HepG2 (cell line): Measurements from ENCODE around the gene CIAO2B. TPM values are rescaled to one million over a fixed set of nuclear protein-coding genes. Genes with fewer than 3 reads are reported as not detected.

Experiments
- ASH2L ChIP-seq: fragments of 300-600, 200-600 bp; sonication (generic); IDR thresholded peaks from 2 replicates; pipeline ENCODE4 v1.7.0; 2017; ENCODE audit warnings: low read depth, mild to moderate bottlenecking, moderate library complexity, mixed read lengths, low read length; ENCODE audit not compliant: insufficient read length
- ELF3 ChIP-seq: IDR thresholded peaks from 2 replicates; pipeline ENCODE4 v1.6.1; 2016; ENCODE audit warnings: missing genetic modification reagents, missing compliant biosample characterization
- FOXA3 ChIP-seq: IDR thresholded peaks from 2 replicates; pipeline ENCODE4 v1.6.1; 2016; ENCODE audit warnings: missing genetic modification reagents, missing compliant biosample characterization
- HOXD1 ChIP-seq: sonication (generic); formaldehyde crosslinking; IDR thresholded peaks from 2 replicates; pipeline ENCODE4 v1.5.0; 2020; ENCODE audit warnings: missing genetic modification reagents
- JUN ChIP-seq: sonication (generic); formaldehyde crosslinking; IDR thresholded peaks from 2 replicates; pipeline ENCODE4 v1.4.0; 2020; ENCODE audit warnings: mild to moderate bottlenecking, missing genetic modification reagents
- JUNB ChIP-seq: sonication (generic); formaldehyde crosslinking; IDR thresholded peaks from 2 replicates; pipeline ENCODE4 v1.8.0; 2022; ENCODE audit warnings: missing genetic modification reagents, mild to moderate bottlenecking, borderline replicate concordance
- LCORL ChIP-seq, 2 experiments: fragments of 450-650 bp in 1 of 2; sonication (generic) in 1 of 2; formaldehyde crosslinking in 1 of 2; IDR thresholded peaks; 2 replicates each; pipeline versions ENCODE4 v1.5.0 to v1.6.1; 2017 to 2020; ENCODE audit warnings: antibody characterized with exemption in 1 of 2, missing genetic modification reagents in 1 of 2
- MAFF ChIP-seq: IDR thresholded peaks from 2 replicates; pipeline ENCODE4 v1.6.1; 2011; ENCODE audit warnings: low read depth, low read length, improper control_type of control experiment
- MTF1 ChIP-seq: sonication (generic); formaldehyde crosslinking; IDR thresholded peaks from 2 replicates; pipeline ENCODE4 v1.5.0; 2020; ENCODE audit warnings: missing genetic modification reagents
- POLR2G ChIP-seq: fragments of 200-400 bp; formaldehyde crosslinking; IDR thresholded peaks from 2 replicates; pipeline ENCODE4 v1.6.1; 2018; ENCODE audit warnings: mild to moderate bottlenecking, low read depth, low read length, moderate library complexity
- RBAK ChIP-seq: sonication (generic); formaldehyde crosslinking; IDR thresholded peaks from 2 replicates; pipeline ENCODE4 v1.5.1; 2020; ENCODE audit warnings: mild to moderate bottlenecking, missing genetic modification reagents
- SIN3B ChIP-seq: fragments of 150-350 bp; IDR thresholded peaks from 2 replicates; pipeline ENCODE4 v1.6.1; 2014; ENCODE audit warnings: low read length
- TAF1 ChIP-seq: sonication (generic); formaldehyde crosslinking; IDR thresholded peaks from 2 replicates; pipeline ENCODE4 v1.4.0; 2020; ENCODE audit warnings: missing genetic modification reagents
- TEAD2 ChIP-seq: sonication (generic); formaldehyde crosslinking; IDR thresholded peaks from 2 replicates; pipeline ENCODE4 v1.9.0; 2021; ENCODE audit warnings: missing genetic modification reagents
- ZNF3 ChIP-seq: IDR thresholded peaks from 2 replicates; pipeline ENCODE4 v1.7.0; 2017; ENCODE audit warnings: inconsistent platforms
- ZNF30 ChIP-seq: sonication (generic); formaldehyde crosslinking; IDR thresholded peaks from 2 replicates; pipeline ENCODE4 v1.5.0; 2020; ENCODE audit warnings: mild to moderate bottlenecking, missing genetic modification reagents
- ZNF333 ChIP-seq: sonication (generic); formaldehyde crosslinking; IDR thresholded peaks from 2 replicates; pipeline ENCODE4 v1.4.0; 2020; ENCODE audit warnings: mild to moderate bottlenecking, missing genetic modification reagents, borderline replicate concordance
- ZNF441 ChIP-seq: sonication (generic); formaldehyde crosslinking; IDR thresholded peaks from 2 replicates; pipeline ENCODE4 v1.7.0; 2021; ENCODE audit warnings: missing genetic modification reagents, borderline replicate concordance
- ZNF563 ChIP-seq: sonication (generic); formaldehyde crosslinking; IDR thresholded peaks from 2 replicates; pipeline ENCODE4 v1.8.0; 2022; ENCODE audit warnings: mild to moderate bottlenecking, moderate library complexity, missing genetic modification reagents
- polyA plus RNA-seq, 8 experiments: library from polyadenylated mRNA; depleted of rRNA in 3 of 8; stranded (reverse) in 7 of 8; unstranded in 1 of 8; fragments of >200 nt; fragmentation: Illumina TruSeq in 4 of 8; extraction: Trizol in 4 of 8; gene quantifications; 2 replicates each; pipeline versions ENCODE4 v1.2.1 to v1.2.3, GENCODE V29; 2011 to 2016; ENCODE audit warnings: low read depth in 4 of 8, missing spikeins in 1 of 8, mixed read lengths in 1 of 8; ENCODE audit not compliant: insufficient read depth in 1 of 8
- total RNA-seq, 5 experiments: library from RNA; depleted of rRNA; stranded (reverse); fragments of >200 nt; fragmentation: Illumina TruSeq; extraction: Trizol; gene quantifications; 2 replicates each; pipeline ENCODE4 v1.2.3, GENCODE V29; 2016; ENCODE audit warnings: low read depth in 1 of 5
- TF ChIP-seq, protein P1 (sequence below): sonication (generic); formaldehyde crosslinking; IDR thresholded peaks from 2 replicates; pipeline ENCODE4 v1.4.0; 2020; ENCODE audit warnings: missing genetic modification reagents, borderline replicate concordance
- TF ChIP-seq, protein P2 (sequence below): IDR thresholded peaks from 2 replicates; pipeline ENCODE4 v1.6.1; 2016; ENCODE audit warnings: missing compliant biosample characterization, missing genetic modification reagents, borderline replicate concordance
- TF ChIP-seq, protein P3 (sequence below): sonication (generic); formaldehyde crosslinking; IDR thresholded peaks from 2 replicates; pipeline ENCODE4 v1.5.1; 2020; ENCODE audit warnings: mild to moderate bottlenecking, missing genetic modification reagents, moderate library complexity
- TF ChIP-seq, protein P4 (sequence below): sonication (generic); formaldehyde crosslinking; IDR thresholded peaks from 2 replicates; pipeline ENCODE4 v1.5.1; 2020; ENCODE audit warnings: missing genetic modification reagents, mild to moderate bottlenecking, borderline replicate concordance

The CIAO2B gene
- total and polyA plus RNA-seq, 2 of the 13 experiments (the other 11 are each of a cell fraction or from before 2014, with no cell fraction given) = 157 to 293 TPM

DNA sequence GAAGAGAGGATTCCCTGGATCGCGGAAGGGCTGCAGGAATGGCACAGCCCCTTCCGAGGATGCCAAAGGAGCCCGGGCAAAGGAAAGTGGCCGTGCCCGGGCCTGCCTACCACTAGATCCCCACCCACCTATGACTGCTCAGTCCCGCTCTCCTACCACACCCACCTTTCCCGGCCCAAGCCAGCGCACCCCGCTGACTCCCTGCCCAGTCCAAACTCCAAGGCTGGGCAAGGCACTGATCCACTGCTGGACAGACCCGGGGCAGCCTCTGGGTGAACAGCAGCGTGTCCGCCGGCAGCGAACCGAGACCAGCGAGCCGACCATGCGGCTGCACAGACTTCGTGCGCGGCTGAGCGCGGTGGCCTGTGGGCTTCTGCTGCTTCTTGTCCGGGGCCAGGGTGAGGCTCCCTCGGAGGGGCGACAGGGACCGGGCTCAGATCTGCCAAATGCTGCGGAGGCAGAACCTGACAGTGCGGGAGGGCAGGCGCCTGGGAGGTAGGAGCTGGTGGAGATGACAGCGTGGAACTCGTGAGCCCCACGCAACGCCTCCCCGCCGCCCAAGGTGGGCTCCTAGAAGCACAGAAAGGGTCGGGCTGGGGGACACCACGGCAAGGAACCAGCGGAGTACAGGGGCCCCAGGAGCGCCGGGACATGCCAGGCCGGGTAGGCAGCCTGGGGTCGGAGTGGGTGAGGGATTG, 1.3 kb upstream of the CIAO2B start, which contains the start of gene CES2 (continued):
- TF ChIP-seq, protein P1, sequence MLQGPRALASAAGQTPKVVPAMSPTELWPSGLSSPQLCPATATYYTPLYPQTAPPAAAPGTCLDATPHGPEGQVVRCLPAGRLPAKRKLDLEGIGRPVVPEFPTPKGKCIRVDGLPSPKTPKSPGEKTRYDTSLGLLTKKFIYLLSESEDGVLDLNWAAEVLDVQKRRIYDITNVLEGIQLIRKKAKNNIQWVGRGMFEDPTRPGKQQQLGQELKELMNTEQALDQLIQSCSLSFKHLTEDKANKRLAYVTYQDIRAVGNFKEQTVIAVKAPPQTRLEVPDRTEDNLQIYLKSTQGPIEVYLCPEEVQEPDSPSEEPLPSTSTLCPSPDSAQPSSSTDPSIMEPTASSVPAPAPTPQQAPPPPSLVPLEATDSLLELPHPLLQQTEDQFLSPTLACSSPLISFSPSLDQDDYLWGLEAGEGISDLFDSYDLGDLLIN = peak; percentile 19; the same call in 1 of the 2 replicates
- TF ChIP-seq MTF1 (CRISPR knock-in tag) (no peak), SIN3B (no peak), ASH2L (no peak), LCORL (IDR thresholded peaks at IDR 0.05) (no peak), LCORL (CRISPR knock-in tag; IDR thresholded peaks at IDR 0.05) (peak; percentile 88), ZNF441 (CRISPR knock-in tag) (peak; percentile 64; the same call in 1 of the 2 replicates), JUN (CRISPR knock-in tag) (no peak), POLR2G (peak; percentile 90), ZNF333 (CRISPR knock-in tag) (peak; percentile 71; the same call in 1 of the 2 replicates), HOXD1 (peak; percentile 51), ELF3 (CRISPR knock-in tag) (peak; percentile 13; the same call in 1 of the 2 replicates), FOXA3 (CRISPR knock-in tag) (peak; percentile 27; the same call in 1 of the 2 replicates), ZNF30 (CRISPR knock-in tag) (no peak), MAFF (no peak), TAF1 (CRISPR knock-in tag) (peak; percentile 89), RBAK (CRISPR knock-in tag) (no peak), JUNB (CRISPR knock-in tag) (0 out of 2 replicates have a peak, but pooled peaks have one; percentile 37), TEAD2 (no peak), ZNF3 (CRISPR knock-in tag) (no peak), ZNF563 (CRISPR knock-in tag) (peak; percentile 84)
- TF ChIP-seq, protein P2, sequence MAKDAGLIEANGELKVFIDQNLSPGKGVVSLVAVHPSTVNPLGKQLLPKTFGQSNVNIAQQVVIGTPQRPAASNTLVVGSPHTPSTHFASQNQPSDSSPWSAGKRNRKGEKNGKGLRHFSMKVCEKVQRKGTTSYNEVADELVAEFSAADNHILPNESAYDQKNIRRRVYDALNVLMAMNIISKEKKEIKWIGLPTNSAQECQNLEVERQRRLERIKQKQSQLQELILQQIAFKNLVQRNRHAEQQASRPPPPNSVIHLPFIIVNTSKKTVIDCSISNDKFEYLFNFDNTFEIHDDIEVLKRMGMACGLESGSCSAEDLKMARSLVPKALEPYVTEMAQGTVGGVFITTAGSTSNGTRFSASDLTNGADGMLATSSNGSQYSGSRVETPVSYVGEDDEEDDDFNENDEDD = no peak; the same call in 1 of the 2 replicates
- TF ChIP-seq, protein P3, sequence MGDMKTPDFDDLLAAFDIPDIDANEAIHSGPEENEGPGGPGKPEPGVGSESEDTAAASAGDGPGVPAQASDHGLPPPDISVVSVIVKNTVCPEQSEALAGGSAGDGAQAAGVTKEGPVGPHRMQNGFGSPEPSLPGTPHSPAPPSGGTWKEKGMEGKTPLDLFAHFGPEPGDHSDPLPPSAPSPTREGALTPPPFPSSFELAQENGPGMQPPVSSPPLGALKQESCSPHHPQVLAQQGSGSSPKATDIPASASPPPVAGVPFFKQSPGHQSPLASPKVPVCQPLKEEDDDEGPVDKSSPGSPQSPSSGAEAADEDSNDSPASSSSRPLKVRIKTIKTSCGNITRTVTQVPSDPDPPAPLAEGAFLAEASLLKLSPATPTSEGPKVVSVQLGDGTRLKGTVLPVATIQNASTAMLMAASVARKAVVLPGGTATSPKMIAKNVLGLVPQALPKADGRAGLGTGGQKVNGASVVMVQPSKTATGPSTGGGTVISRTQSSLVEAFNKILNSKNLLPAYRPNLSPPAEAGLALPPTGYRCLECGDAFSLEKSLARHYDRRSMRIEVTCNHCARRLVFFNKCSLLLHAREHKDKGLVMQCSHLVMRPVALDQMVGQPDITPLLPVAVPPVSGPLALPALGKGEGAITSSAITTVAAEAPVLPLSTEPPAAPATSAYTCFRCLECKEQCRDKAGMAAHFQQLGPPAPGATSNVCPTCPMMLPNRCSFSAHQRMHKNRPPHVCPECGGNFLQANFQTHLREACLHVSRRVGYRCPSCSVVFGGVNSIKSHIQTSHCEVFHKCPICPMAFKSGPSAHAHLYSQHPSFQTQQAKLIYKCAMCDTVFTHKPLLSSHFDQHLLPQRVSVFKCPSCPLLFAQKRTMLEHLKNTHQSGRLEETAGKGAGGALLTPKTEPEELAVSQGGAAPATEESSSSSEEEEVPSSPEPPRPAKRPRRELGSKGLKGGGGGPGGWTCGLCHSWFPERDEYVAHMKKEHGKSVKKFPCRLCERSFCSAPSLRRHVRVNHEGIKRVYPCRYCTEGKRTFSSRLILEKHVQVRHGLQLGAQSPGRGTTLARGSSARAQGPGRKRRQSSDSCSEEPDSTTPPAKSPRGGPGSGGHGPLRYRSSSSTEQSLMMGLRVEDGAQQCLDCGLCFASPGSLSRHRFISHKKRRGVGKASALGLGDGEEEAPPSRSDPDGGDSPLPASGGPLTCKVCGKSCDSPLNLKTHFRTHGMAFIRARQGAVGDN (CRISPR knock-in tag) = peak; percentile 97
- TF ChIP-seq, protein P4, sequence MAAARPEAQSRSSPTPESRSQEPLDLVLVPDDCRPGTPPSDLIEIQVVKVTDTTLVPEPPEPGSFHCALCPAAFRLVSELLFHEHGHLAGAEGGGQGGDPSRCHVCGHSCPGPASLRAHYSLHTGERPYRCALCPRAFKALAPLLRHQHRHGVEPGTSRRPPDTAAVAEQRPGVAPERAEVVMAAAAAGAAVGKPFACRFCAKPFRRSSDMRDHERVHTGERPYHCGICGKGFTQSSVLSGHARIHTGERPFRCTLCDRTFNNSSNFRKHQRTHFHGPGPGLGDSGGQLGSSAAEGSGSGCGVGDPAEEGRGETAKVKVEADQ (CRISPR knock-in tag) = peak; percentile 86
